ENCODE results near the gene ENKUR.

- no peak for TF ChIP-seq EZH2 (IDR thresholded peaks at IDR 0.05)
- no peak for TF ChIP-seq EZH2phosphoT487 (IDR thresholded peaks at IDR 0.05)
These were observed 40.8 kb upstream of the ENKUR start for GRCh38 chr10:25056726-25057125.

Measured in neural progenitor cell (in vitro differentiated cells).